Stimulated activated effector memory CD8-positive, alpha-beta T cell treated with anti-CD3 and anti-CD28 coated beads, Interleukin-12 subunit alpha, Interleukin-12 subunit beta, amount 100 ng/mL, for 72 hours (primary cell): Measurements from ENCODE around the gene SVOP.
"Not testable (repeated sequence)": the region's sequence is repeated elsewhere in the genome, so short reads cannot be mapped to it uniquely, and the experiment has no call there.

ENCODE experiments used
- ATAC-seq: fragments of 150-1000 bp; cut with Tn5 transposase; 2 replicates; pipeline ENCODE4 v1.10.0; 2021
- DNase-seq, 2 donors: peaks; one replicate each; pipeline ENCODE4 v3.0.0; 2021 to 2022; ENCODE audit warnings: low spot score in 2 of 2
- H3K27ac Mint-ChIP-seq: one replicate; pipeline ENCODE4 v1.8.0; 2022; ENCODE audit warnings: mild to moderate bottlenecking, mixed read lengths
- H3K36me3 Mint-ChIP-seq: one replicate; pipeline ENCODE4 v1.8.0; 2022; ENCODE audit warnings: mild to moderate bottlenecking, mixed read lengths
- H3K4me1 Mint-ChIP-seq: one replicate; pipeline ENCODE4 v1.8.0; 2022; ENCODE audit warnings: mixed read lengths
- H3K4me3 Mint-ChIP-seq: one replicate; pipeline ENCODE4 v1.8.0; 2022; ENCODE audit warnings: mild to moderate bottlenecking, mixed read lengths
- H3K9me3 Mint-ChIP-seq: one replicate; pipeline ENCODE4 v1.8.0; 2022; ENCODE audit warnings: mixed read lengths

SVOP gene

GRCh38 chr12:109049794-109050193 lies 28.9 kb upstream of the SVOP start:
- H3K4me1 Mint-ChIP-seq = peaks cover 27% of the 10 kb centered on the region
- ATAC-seq, H3K4me3 Mint-ChIP-seq, H3K36me3 Mint-ChIP-seq, H3K27ac Mint-ChIP-seq, H3K9me3 Mint-ChIP-seq: not testable (repeated sequence)
- DNase-seq = peak in 1 of 2 donors; percentile 37

- H3K36me3 Mint-ChIP-seq, H3K9me3 Mint-ChIP-seq, ATAC-seq, H3K27ac Mint-ChIP-seq, H3K4me3 Mint-ChIP-seq: not testable (repeated sequence)
- peaks cover 21% of the 10 kb centered on the region for H3K4me1 Mint-ChIP-seq
- DNase-seq = peak in 1 of 2 donors; percentile 20
Measured at GRCh38 chr12:109048706-109049105, 27.8 kb upstream of the SVOP start.

- Mint-ChIP-seq H3K36me3 (no peaks in the 10 kb centered on the region), H3K4me3 (no peak overlapping the region), H3K27ac (no peak overlapping the region), H3K4me1 (peaks cover 10% of the 10 kb centered on the region), H3K9me3 (no peaks in the 10 kb centered on the region)
- DNase-seq (peak in 1 of 2 donors; percentile 22), ATAC-seq (peak; percentile 65)
Measured at GRCh38 chr12:109047081-109047805, 26.4 kb upstream of the SVOP start.

GRCh38 chr12:109044241-109044640 lies 23.4 kb upstream of the SVOP start:
- ATAC-seq = no peak
- H3K4me3 Mint-ChIP-seq = no peak overlapping the region
- H3K4me1 Mint-ChIP-seq = peaks cover 6% of the 10 kb centered on the region
- peak in 1 of 2 donors; percentile 13 for DNase-seq
- no peaks in the 10 kb centered on the region for H3K36me3 Mint-ChIP-seq
- no peak overlapping the region for H3K27ac Mint-ChIP-seq
- H3K9me3 Mint-ChIP-seq = no peaks in the 10 kb centered on the region

- H3K9me3 Mint-ChIP-seq = peaks cover 9% of the 10 kb centered on the region
- H3K4me3 Mint-ChIP-seq = no peak overlapping the region
- no peak overlapping the region for H3K27ac Mint-ChIP-seq
- DNase-seq (no peak), ATAC-seq (no peak)
- H3K4me1 Mint-ChIP-seq = no peaks in the 10 kb centered on the region
- H3K36me3 Mint-ChIP-seq = no peaks in the 10 kb centered on the region
Measured at GRCh38 chr12:109036975-109037374, 16.1 kb upstream of the SVOP start.

GRCh38 chr12:109033239-109034196 lies 12.7 kb upstream of the SVOP start:
- no peaks in the 10 kb centered on the region for H3K36me3 Mint-ChIP-seq
- DNase-seq (peak in 1 of 2 donors; percentile 26), ATAC-seq (no peak)
- no peak overlapping the region for H3K4me3 Mint-ChIP-seq
- no peaks in the 10 kb centered on the region for H3K4me1 Mint-ChIP-seq
- H3K9me3 Mint-ChIP-seq = peaks cover 9% of the 10 kb centered on the region
- no peak overlapping the region for H3K27ac Mint-ChIP-seq

GRCh38 chr12:109029411-109029810 lies 8.5 kb upstream of the SVOP start:
- no peak overlapping the region for H3K4me3 Mint-ChIP-seq
- H3K36me3 Mint-ChIP-seq = no peaks in the 10 kb centered on the region
- no peaks in the 10 kb centered on the region for H3K9me3 Mint-ChIP-seq
- ATAC-seq (no peak), DNase-seq (no peak)
- H3K27ac Mint-ChIP-seq = no peak overlapping the region
- no peaks in the 10 kb centered on the region for H3K4me1 Mint-ChIP-seq

- not testable (repeated sequence) for ATAC-seq, DNase-seq, H3K36me3 Mint-ChIP-seq, H3K27ac Mint-ChIP-seq, H3K4me1 Mint-ChIP-seq, H3K9me3 Mint-ChIP-seq, H3K4me3 Mint-ChIP-seq
Measured at GRCh38 chr12:109028624-109029023, 7.8 kb upstream of the SVOP start.

GRCh38 chr12:109027767-109028166 lies 6.9 kb upstream of the SVOP start:
- Mint-ChIP-seq H3K4me3 (no peak overlapping the region), H3K4me1 (no peaks in the 10 kb centered on the region), H3K27ac (no peak overlapping the region), H3K9me3 (no peaks in the 10 kb centered on the region), H3K36me3 (no peaks in the 10 kb centered on the region)
- no peak for DNase-seq
- no peak for ATAC-seq

- ATAC-seq (no peak), DNase-seq (peak in 1 of 2 donors; percentile 26)
- no peak overlapping the region for H3K4me3 Mint-ChIP-seq
- H3K36me3 Mint-ChIP-seq = no peaks in the 10 kb centered on the region
- no peaks in the 10 kb centered on the region for H3K4me1 Mint-ChIP-seq
- H3K9me3 Mint-ChIP-seq = no peaks in the 10 kb centered on the region
- no peak overlapping the region for H3K27ac Mint-ChIP-seq
Measured at GRCh38 chr12:109020146-109020795, 597 bp downstream of the SVOP start.

- no peak overlapping the region for H3K27ac Mint-ChIP-seq
- H3K4me1 Mint-ChIP-seq = no peaks in the 10 kb centered on the region
- DNase-seq (peak in 1 of 2 donors; percentile 12), ATAC-seq (no peak)
- H3K4me3 Mint-ChIP-seq = no peak overlapping the region
- no peaks in the 10 kb centered on the region for H3K36me3 Mint-ChIP-seq
- no peaks in the 10 kb centered on the region for H3K9me3 Mint-ChIP-seq
Measured at GRCh38 chr12:109018296-109018695, 2.6 kb downstream of the SVOP start.

- H3K36me3 Mint-ChIP-seq = no peaks in the 10 kb centered on the region
- H3K4me3 Mint-ChIP-seq = no peak overlapping the region
- no peak for ATAC-seq
- no peak overlapping the region for H3K27ac Mint-ChIP-seq
- H3K9me3 Mint-ChIP-seq = no peaks in the 10 kb centered on the region
- DNase-seq = peak in 1 of 2 donors; percentile 12
- no peaks in the 10 kb centered on the region for H3K4me1 Mint-ChIP-seq
Measured at GRCh38 chr12:109016978-109017377, 3.9 kb downstream of the SVOP start.

GRCh38 chr12:109016016-109016415 lies 4.9 kb downstream of the SVOP start:
- Mint-ChIP-seq H3K36me3 (no peaks in the 10 kb centered on the region), H3K4me3 (no peak overlapping the region), H3K9me3 (no peaks in the 10 kb centered on the region), H3K4me1 (no peaks in the 10 kb centered on the region), H3K27ac (no peak overlapping the region)
- ATAC-seq (no peak), DNase-seq (no peak)

GRCh38 chr12:109014984-109015765 lies 5.7 kb downstream of the SVOP start:
- H3K9me3 Mint-ChIP-seq = no peaks in the 10 kb centered on the region
- DNase-seq = peak in 1 of 2 donors; percentile 26
- no peaks in the 10 kb centered on the region for H3K4me1 Mint-ChIP-seq
- no peak overlapping the region for H3K4me3 Mint-ChIP-seq
- no peaks in the 10 kb centered on the region for H3K36me3 Mint-ChIP-seq
- ATAC-seq = no peak
- no peak overlapping the region for H3K27ac Mint-ChIP-seq

GRCh38 chr12:109010259-109010658 lies 10.6 kb downstream of the SVOP start:
- Mint-ChIP-seq H3K9me3 (no peaks in the 10 kb centered on the region), H3K4me1 (no peaks in the 10 kb centered on the region), H3K4me3 (no peak overlapping the region), H3K27ac (no peak overlapping the region), H3K36me3 (no peaks in the 10 kb centered on the region)
- DNase-seq (no peak), ATAC-seq (no peak)
